Measurements from ENCODE around the gene SEC22A. TPM values are rescaled to one million over a fixed set of nuclear protein-coding genes. Genes with fewer than 3 reads are reported as not detected.

Gene SEC22A
- polyA plus RNA-seq, 1 experiment: 16.8 TPM

DNA sequence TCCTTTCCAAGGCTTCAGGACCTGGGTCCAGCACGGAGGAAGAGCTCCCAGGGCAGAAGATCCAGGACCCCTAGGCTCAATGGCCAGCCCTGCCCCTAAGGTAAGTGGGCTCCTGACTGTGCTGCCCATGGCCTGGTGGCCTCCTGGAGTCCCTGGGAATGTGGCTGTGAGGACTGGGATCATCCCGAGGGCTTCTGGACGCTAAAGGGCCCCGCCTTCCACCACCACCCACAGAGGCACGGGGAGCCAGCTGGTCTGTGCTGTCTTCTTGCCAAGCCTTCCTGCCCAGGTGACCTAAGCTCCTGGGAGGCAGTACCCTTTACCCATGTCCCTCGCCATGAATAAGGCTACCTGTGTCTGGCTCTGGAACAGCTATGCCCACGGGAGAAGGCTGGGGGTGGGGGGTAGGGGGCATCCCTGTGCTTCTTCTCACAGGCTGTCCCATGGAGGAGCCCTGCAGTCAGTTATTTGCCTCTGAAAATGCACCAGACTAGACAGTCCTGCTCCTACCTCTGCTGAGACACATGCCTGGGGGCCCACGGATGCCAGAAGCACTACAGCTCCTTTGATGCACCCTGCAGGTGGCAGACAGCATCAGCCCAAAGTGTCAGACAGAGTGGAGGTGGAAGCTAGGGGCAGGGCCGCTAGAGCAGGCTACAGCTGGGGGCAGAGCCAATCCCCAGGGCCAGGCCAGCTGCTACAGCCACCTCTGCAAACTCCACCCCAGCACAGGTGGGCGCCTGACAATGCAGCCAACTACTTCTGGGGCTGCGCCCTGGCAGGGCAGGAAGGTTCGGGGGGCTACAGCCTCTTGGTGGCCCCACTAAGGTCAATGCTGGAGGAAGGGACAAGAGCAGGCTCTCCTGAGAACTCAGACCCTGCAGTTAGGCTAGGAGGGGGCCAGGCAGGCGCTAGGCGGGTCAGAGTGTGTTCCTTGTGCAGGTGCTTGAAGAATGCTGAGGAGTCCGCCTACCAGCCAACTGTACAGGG, 90.9 kb downstream of the SEC22A start:
- no peaks in the 10 kb centered on the region for H3K36me3 ChIP-seq (ENCODE audit: control insufficient read depth, insufficient read depth, low read length)
- POLR2A ChIA-PET: no interaction called here
- no peak for DNase-seq (ENCODE audit: low read depth)
- H3K27me3 ChIP-seq (ENCODE audit: control insufficient read depth, insufficient read depth, low read length): peaks cover 5% of the 10 kb centered on the region
- no peak overlapping the region for H3K4me3 ChIP-seq (ENCODE audit: low read depth, low read length)
- CTCF ChIA-PET: interaction anchor here (1.7 kb wide), 1 partner anchor 36 kb away, joined by 5 read pairs; no protein-coding TSS in a partner anchor
- TF ChIP-seq, protein P1, sequence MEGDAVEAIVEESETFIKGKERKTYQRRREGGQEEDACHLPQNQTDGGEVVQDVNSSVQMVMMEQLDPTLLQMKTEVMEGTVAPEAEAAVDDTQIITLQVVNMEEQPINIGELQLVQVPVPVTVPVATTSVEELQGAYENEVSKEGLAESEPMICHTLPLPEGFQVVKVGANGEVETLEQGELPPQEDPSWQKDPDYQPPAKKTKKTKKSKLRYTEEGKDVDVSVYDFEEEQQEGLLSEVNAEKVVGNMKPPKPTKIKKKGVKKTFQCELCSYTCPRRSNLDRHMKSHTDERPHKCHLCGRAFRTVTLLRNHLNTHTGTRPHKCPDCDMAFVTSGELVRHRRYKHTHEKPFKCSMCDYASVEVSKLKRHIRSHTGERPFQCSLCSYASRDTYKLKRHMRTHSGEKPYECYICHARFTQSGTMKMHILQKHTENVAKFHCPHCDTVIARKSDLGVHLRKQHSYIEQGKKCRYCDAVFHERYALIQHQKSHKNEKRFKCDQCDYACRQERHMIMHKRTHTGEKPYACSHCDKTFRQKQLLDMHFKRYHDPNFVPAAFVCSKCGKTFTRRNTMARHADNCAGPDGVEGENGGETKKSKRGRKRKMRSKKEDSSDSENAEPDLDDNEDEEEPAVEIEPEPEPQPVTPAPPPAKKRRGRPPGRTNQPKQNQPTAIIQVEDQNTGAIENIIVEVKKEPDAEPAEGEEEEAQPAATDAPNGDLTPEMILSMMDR (IDR thresholded peaks at IDR 0.05; ENCODE audit: insufficient read depth, low read depth, low read length): no peak

GRCh38 chr3:123294296-123294938, 92.7 kb downstream of the SEC22A start:
- Histone ChIP-seq H3K4me3 (ENCODE audit: low read depth, low read length) (no peak overlapping the region), H3K27me3 (ENCODE audit: control insufficient read depth, insufficient read depth, low read length) (peaks cover 5% of the 10 kb centered on the region), H3K36me3 (ENCODE audit: control insufficient read depth, insufficient read depth, low read length) (no peaks in the 10 kb centered on the region)
- ChIA-PET CTCF (no interaction called here), POLR2A (no interaction called here)
- DNase-seq (ENCODE audit: low read depth): no peak
- TF ChIP-seq, protein P1 (IDR thresholded peaks at IDR 0.05; ENCODE audit: insufficient read depth, low read depth, low read length): no peak

GRCh38 chr3:123295171-123295900, 93.6 kb downstream of the SEC22A start:
- H3K27me3 ChIP-seq (ENCODE audit: control insufficient read depth, insufficient read depth, low read length): peaks cover 5% of the 10 kb centered on the region
- CTCF ChIA-PET: no interaction called here
- POLR2A ChIA-PET: no interaction called here

GRCh38 chr3:123295901-123296250, 94.1 kb downstream of the SEC22A start:
- CTCF ChIA-PET: interaction anchor here (0.9 kb wide), 1 partner anchor 194 kb away, joined by 5 read pairs; no protein-coding TSS in a partner anchor
- TF ChIP-seq, protein P1 (IDR thresholded peaks at IDR 0.05; ENCODE audit: insufficient read depth, low read depth, low read length): no peak
- Histone ChIP-seq H3K4me3 (ENCODE audit: low read depth, low read length) (no peak overlapping the region), H3K36me3 (ENCODE audit: control insufficient read depth, insufficient read depth, low read length) (no peaks in the 10 kb centered on the region), H3K27me3 (ENCODE audit: control insufficient read depth, insufficient read depth, low read length) (peaks cover 5% of the 10 kb centered on the region)
- POLR2A ChIA-PET: no interaction called here
- no peak for DNase-seq (ENCODE audit: low read depth)

More at GRCh38 chr3:123295171-123295900, 93.6 kb downstream of the SEC22A start:
- Histone ChIP-seq H3K36me3 (ENCODE audit: control insufficient read depth, insufficient read depth, low read length) (no peaks in the 10 kb centered on the region), H3K4me3 (ENCODE audit: low read depth, low read length) (no peak overlapping the region)
- TF ChIP-seq, protein P1 (IDR thresholded peaks at IDR 0.05; ENCODE audit: insufficient read depth, low read depth, low read length): no peak
- DNase-seq (ENCODE audit: low read depth): no peak

Measured in BJ (cell line).